Measurements from ENCODE around the gene PLEKHO2.
A peak's percentile ranks its signal among the peaks of the same experiment; 100 is the strongest.
"Not testable (repeated sequence)": the region's sequence is repeated elsewhere in the genome, so short reads cannot be mapped to it uniquely, and the experiment has no call there.

The PLEKHO2 gene, protein sequence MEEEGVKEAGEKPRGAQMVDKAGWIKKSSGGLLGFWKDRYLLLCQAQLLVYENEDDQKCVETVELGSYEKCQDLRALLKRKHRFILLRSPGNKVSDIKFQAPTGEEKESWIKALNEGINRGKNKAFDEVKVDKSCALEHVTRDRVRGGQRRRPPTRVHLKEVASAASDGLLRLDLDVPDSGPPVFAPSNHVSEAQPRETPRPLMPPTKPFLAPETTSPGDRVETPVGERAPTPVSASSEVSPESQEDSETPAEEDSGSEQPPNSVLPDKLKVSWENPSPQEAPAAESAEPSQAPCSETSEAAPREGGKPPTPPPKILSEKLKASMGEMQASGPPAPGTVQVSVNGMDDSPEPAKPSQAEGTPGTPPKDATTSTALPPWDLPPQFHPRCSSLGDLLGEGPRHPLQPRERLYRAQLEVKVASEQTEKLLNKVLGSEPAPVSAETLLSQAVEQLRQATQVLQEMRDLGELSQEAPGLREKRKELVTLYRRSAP

DNA sequence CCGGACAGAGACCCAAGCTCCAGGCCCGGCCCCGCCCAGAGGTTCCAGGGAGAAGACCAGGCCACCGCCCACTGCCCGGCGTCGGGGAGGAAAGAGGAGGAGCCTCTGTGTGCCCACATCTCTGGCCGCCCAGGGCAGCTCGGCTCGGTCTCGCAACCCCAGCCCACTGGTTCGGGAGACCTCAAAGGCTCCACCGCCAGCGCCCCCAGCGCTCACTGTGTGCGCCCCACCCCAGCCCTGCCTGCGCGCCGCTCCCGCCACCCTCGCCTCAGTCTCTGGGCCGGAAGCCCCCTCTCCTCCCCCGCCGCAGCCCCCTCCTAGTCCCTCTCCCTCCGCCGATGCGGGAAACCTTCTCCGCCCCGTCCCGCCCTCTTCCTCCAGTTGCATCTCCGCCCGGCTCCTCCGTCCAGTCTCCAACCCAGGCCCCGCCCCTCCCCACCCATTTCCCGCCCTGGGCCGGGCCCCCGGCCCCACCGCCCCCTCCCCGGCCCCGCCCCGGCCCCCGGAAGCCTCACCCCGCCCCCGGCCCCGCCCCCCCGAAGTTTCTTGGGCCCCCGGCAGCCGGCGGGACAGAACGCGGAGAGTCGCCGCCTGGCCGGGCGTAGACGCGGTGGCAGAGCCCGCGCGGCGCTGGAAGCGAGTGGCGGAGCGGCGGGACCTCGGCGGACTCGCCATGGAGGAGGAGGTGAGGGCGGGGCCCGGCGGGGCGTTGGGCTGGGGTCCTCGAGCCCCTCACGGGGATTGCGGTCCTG is at the start of gene PLEKHO2:
Gene PLEKHO2, plus strand, starts transcription at position 572 of the 752 bp plus-strand sequence. Its CDS starts 102 bp downstream, at position 674.
- peak; percentile 89 for DNase-seq

DNA sequence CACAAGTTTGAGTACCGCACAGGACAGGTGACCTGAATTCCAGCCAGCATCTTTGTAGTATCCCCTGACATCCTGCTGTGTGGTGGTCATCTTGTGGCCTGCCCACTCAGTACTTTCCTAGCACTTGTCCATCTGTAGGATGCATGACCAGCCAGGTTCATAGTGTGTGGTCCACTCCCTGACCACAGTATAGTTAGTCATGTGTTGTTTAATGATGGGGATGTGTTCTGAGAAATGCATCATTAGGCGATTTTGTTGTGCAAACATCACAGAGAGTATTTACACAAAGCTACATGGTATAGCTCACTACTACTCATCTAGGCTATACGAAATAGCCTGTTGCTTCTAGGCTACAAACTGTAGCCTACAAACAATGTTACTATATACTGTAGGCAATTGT is 49.4 kb upstream of the PLEKHO2 start:
- DNase-seq: no peak

DNA sequence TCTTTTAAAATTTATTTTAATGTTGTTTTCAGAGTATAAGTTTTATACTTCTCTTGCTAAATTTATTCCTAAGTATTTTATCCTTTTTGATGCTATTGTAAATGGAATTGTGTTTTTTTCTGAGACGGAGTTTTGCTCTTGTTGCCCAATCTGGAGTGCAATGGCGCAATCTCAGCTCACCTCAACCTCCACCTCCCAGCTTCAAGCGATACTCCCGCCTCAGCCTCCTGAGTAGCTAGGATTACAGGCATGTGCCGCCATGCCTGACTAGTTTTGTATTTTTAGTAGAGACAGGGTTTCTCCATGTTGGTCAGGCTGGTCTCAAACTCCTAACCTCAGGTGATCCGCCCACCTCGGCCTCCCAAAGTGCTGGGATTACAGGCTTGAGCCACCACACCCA is 46.4 kb upstream of the PLEKHO2 start:
- DNase-seq: not testable (repeated sequence)

DNA sequence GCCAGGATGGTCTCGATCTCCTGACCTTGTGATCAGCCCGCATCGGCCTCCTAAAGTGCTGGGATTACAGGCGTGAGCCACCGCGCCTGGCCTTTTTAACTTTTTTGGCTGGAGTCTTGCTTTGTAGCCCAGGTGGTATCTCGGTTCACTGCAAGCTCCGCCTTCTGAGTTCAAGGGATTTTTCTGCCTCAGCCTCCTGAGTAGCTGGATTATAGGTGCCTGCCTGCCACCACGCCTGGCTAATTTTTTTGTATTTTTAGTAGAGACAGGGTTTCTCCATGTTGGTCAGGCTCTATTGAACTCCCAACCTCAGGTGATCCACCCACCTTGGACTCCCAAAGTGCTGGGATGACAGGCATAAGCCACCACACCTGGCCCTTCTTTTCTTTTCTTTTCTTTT is 45.8 kb upstream of the PLEKHO2 start:
- DNase-seq: not testable (repeated sequence)

DNA sequence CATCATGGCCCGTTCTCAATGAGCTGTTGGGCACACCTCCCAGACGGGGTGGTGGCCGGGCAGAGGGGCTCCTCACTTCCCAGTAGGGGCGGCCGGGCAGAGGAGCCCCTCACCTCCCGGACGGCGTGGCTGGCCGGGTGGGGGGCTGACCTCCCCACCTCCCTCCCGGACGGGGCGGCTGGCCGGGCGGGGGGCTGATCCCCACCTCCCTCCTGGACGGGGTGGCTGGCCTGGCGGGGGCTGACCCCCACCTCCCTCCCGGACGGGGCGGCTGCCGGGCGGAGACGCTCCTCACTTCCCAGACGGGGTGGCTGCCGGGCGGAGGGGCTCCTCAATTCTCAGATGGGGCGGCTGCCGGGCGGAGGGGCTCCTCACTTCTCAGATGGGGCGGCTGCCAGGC is 42.8 kb upstream of the PLEKHO2 start:
- not testable (repeated sequence) for DNase-seq

DNA sequence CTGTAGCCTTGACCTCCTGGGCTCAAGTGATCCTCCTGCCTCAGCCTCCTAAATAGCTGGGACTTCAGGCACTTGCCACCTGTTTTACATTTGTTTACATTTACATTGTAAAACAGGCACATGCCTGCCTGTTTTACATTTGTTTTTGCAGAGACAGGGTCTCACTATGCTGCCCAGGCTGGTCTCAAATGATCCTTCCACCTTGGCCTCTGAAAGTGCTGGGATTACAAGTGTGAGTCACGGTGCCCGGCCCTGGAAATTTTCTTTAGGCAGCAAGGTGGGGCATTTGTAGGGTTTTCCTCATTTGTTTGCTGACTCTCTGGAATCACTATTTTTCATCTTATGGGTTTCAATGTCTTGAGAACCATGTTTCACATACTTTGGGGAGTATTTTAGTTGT is 41.2 kb upstream of the PLEKHO2 start:
- no peak for DNase-seq

DNA sequence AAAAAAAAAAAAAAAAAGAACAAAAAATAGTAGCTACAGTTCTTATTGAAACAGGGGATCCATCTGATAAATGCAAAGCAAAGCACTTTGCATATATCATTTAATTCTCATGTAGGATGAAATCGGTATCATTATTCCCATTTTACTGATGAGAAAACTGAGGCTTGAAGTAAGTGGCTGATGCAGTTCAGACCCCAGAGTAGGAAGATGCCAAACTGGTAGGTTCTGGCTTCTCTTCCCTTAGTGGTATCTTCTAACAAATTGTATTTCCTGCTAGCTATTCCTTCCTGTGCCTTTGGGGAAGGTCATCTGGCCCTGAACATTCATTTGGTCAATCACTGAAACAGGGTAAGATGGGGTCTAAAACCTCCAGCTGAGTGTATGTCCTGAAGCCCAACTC is 38.2 kb upstream of the PLEKHO2 start:
- no peak for DNase-seq

DNA sequence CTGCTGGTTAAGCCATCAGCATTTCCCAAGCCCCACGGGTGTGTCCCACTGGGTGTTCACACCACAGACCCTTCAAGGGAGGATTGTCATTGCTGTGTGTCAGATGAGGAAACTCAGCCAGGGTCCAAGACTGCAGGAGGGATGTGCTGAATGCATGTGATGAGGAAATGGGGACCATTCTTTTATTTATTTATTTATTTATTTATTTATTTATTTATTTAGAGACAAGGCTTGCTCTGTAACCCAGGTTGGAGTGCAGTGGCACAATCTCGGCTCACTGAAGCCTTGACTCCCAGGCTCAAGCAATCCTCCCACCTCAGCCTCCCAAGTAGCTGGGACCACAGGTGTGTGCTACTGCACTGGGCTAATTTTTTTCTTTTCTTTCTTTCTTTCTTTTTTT is 37.1 kb upstream of the PLEKHO2 start:
- no peak for DNase-seq

DNA sequence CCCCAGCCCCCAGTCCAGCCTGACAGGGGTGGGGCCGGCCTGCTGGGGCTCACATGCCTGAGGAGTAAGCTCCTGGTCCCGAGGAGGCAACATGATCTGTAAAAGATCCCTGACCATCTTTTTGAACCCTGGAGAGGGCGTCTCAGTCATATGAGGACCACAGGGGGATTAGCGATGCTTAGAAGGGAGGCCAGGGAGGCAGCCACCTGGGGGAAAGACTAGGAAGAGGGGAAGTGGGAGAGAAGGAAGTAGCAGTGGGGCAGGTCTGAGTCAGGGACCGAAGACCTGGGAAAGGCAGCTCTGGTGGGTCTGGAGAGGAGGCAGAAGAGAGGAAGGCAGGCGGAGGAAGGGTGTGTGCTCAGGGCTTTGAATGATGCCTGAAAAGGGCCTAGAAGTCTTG is 35.2 kb upstream of the PLEKHO2 start:
- no peak for DNase-seq

DNA sequence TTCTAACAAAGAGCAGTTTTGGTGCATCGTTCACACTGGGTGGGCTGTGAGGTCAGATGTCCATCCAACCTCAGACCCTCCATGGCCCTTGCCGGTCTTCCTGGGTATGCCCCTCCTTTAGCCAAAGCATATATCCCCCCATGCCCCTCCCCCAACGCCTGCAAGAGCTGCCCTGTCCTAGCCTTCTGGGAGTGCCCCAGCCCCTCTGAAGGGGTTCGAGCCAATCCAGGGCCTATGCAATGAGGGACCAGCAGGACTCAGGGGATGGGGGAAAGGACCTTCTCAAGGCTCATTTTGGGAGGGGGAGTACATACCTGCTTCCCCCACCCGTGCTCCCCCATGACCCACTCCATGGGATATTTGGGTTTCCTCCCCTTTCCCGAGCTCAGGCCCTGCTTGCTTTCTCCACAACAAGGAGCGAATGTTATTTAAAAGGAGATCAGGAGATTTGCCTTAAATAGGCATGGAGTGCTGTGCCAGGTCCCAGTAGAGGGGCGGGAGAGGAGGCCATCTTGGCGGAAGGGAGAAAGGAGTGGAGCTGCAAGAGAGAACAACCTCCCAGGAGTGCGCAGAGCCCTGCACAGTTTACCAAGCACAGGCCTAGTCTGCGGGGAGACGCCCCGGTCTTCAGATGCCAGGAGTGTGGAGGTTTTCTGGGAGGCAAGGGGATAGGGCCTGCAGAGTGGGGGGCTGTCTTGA is 34.5 kb upstream of the PLEKHO2 start:
- no peak for DNase-seq

DNA sequence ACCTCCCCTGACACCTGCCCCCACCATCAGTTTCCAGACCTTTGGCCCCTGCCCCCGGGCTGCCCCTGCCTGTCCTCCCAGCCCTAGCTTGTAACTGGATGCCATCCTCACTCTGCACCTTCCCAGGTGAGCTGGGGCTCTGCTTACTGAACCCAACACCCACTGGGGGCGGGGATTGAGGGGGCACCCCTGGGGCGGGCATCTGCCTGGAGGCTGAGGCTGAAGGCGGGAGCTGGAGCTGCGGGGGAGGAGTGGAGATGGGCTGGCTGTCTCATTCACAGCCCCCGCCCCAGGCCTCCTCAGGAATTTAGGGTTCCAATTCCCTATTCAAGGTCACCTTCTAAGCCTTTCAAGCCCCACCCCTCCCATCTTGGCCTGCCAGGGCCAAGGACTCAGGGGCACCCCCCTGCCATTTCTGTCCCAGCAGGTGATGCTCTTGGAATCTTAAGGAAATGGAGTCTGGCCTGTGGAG is 33.9 kb upstream of the PLEKHO2 start:
- no peak for DNase-seq

DNA sequence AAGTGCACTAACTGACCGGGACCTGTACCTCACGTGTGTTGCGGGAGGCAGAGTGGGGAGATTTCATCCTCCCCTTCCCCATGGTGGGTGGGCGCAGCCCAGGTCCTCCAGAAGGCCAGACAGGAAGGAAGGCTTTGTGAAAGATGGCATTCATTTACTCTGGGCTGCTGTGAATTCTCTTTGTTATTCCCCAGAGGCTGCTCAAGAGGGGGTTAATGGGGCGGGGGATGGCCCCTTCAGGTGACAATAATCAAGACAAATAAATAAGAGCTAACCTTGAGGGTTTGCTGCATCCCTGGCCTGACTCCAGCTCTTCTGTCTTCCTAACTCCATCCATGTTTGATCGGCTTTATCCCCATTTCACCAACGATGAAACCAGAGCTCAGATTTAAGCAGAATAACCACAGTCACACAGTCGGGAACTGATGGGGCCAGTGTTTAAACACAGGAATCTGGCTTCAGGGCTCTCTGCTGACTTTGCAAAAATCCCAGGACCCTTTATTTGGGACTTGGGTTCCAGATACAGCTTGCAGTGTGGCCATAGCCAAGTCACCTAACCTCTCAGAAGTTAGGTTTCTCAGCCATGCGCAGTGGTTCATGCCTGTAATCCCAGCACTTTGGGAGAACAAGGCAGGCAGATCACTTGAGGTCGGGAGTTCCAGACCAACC is 32.8 kb upstream of the PLEKHO2 start:
- no peak for DNase-seq

DNA sequence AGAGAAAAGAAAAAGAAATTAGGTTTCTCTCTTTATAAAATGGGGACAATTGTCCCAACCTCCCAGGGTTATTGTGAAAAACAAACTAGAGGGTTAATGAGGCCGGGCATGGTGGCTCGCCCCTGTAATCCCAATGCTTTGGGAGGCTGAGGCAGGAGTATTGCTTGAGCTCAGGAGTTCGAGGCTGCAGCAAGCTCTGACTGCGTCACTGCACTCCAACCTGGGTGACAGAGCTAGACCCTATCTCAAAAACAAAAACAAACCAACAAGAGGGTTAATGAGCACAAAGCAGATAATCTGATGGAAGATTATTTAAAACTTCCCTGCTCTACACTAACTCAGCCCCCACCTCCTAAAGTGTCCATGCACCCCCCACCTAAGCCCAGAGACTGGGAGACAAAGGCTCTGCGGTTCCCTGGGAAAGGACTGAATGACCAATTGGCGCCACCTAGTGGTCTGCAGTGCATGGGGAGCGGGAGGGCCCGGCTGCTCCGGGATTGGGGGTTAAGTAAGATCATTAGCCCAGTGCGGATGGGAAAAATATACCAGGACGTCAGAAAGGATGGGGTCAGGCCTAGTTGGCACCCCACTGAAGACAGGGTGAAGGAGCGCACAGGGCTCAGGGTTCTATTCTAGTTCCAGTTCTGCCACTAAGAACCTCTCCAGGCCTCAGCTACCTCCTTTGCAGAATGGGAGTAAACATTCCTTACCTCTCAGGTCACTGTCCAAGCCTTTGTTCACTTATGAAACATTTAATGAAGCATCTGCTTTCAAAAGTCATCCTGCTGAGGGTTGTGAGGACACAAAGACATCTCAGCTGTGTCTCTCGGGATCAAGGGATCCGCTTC is 31.8 kb upstream of the PLEKHO2 start:
- peak; percentile 79 for DNase-seq

DNA sequence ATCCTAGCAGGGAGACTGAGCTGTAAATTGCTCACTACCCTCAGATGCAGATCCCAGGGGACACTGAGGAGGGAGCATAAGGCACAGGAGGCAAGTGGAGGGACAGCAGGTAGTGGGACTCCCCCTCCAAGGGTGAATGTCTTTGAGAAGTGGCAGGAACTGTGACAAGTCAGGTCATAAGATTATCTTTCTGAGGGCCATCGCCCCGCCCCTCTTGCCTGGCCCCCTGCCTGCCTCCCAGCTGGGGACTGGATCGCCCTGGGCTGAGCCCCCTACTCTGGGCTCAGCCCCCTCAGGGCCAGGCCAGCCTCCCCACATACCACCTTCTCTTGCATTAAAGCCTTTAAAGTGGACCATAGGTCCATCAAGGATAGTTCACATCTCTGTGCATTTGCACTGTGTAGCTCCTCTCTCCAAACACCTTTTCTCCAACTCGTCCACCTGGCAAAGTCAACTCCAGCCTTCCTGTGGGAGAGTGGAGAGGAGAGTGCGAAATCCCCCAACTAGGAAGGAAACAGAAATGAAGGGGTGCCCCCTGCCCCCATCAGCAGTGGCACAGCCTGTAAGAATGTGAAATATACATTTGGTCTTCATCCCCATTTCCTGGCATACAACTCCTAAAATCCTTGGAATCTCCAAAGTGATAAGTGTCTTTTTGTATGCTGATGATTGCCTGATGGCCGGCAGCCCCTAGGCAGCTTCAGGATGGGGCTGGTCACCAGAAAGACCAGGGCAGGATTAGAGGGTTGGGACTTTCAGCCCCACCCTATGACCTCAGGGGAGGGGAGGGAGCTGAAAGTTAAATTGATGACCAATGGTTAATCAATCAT is 31.0 kb upstream of the PLEKHO2 start:
- no peak for DNase-seq

DNA sequence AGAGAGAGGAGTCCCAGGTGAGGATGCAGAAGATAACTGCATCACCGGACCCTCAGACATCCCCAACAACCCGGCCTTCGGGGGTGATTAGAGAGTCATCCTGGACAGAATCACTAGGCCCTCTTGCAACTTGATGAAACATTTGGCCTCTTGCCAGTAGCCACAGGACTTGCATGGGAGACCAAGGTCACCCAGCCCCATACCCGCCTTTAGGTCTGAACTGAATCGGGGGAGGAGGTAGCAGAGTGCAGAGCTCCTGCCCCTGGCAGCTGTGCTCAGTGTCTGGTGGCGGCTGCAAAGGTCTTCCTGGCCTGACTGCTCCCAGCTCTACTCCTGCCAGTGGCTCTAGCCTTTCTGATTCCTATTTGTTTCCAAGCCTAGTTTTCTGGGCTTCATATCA is 28.6 kb upstream of the PLEKHO2 start:
- no peak for DNase-seq

DNA sequence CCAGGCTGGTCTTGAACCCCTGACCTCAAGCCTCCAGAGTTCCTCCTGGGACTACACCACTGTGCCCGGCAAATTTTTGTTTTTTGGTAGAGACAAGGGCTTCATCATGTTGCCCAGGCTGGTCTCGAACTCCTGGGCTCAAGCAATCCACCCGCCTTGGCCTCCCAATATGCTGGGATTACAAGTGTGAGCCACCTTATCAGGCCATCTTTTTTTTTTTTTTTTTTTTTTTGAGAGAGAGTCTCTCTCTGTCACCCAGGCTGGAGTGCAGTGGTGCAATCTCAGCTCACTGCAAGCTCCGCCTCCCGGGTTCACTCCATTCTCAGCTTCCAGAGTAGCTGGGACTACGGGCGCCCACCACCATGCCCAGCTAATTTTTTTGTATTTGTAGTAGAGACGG is 27.4 kb upstream of the PLEKHO2 start:
- DNase-seq: not testable (repeated sequence)

DNA sequence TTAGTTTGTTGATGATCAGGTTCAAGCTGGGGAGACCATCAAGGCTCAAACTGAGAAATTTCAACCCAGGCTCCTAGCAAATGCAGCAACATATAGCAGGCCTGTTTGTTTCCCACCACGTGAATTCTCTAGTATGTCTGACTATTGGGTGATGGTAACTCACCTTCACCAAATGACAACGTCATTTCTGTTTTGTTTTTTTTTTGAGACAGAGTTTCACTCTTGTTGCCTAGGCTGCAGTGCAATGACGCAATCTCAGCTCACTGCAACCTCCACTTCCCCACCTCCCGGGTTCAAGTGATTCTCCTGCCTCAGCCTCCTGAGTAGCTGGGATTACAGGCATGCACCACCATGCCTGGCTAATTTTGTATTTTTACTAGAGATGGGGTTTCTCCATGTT is 26.8 kb upstream of the PLEKHO2 start:
- not testable (repeated sequence) for DNase-seq

DNA sequence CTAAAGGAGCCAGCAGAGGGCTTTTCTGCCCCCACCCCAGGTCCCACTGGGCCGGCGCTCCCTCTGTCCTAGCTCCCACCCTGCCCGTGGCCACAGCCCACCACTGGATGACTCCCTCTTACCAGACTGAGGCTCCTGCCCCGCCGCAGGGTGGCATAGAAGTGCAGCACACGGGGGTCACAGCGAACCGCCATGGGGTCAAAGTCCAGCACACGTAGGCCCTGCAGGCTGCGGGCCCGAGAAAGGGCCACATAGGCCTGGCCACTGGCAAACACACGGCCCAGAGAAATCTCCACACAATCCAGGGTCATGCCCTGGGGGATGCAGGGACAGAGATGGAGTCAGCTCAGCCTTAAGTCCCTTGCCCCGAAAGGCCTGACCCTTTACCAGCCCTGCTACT is 25.3 kb upstream of the PLEKHO2 start:
- no peak for DNase-seq

DNA sequence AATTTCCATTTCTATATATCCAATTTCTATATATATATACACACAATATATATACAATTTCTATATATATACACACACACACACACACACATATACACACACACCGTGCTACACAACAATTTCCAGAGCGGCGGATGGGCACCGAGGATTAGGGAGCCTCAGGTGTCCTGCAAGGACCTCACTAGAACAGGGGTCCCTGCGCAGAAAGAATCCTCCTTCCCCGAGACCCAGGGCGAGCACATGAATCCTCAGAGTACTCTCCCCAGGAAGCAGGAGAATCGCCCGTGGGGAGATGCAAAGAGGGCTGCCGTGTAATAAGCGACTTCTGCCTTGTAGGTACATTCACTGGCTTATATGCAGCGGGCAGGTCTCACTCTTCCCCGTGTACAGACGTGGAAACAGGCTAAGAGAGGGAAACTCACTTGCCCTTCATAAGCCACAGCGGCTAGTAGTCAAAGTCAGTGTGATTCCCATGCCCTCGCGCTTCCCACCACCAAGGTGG is 16.7 kb upstream of the PLEKHO2 start:
- no peak for DNase-seq

DNA sequence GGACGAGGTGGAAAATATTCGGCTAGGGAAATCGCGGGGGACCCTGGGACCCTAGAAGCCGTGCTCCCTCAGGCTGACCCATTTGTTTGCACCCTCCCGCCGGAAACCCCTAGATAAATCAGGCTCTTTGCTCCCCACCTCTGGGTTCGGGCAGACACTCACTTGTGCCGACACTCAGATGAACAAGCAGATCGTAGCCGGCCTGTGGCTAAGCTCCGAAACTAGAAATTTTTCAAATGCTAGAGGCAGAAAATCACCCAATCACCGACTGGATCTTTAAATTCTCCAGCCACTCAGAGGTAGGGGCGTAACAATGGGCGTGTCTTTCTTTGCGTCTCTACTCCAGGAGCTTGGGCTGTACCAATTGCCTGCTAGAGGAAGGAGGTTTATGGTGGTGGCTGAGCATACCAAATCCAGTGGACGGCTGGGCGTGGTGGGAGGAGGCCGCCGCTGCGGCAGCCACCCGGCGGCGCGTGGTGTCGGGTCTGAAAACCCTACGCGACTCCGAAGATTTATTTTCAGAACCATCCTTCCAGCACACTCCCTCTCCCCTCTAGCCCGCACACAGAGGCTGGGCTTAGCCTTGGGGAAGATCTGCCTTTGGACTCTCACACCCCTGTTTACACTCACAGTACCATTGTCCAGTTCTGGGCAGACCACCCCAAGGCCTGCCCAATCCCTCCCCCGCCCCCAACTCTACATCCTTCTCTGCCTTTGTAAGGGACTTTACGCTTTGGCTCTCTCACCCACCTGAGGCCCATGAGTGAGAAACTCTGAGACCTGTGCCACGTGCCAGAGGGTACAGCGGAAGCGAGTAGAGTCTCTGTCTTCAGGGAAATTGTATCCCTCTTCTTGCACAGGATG is 16.1 kb upstream of the PLEKHO2 start, which contains the start of gene PIF1:
Gene PIF1, minus strand, starts transcription at position 217 of the 864 bp plus-strand sequence. CDS start 1,312 bp downstream, outside the sequence.
- peak; percentile 57 for DNase-seq
